ENCODE data around the gene OR8B8. TPM values are rescaled to one million over a fixed set of nuclear protein-coding genes. Genes with fewer than 3 reads are reported as not detected.

OR8B8 gene
- total and polyA plus RNA-seq, 2 of the 4 experiments (the other 2 are of a cell fraction): not detected

DNA sequence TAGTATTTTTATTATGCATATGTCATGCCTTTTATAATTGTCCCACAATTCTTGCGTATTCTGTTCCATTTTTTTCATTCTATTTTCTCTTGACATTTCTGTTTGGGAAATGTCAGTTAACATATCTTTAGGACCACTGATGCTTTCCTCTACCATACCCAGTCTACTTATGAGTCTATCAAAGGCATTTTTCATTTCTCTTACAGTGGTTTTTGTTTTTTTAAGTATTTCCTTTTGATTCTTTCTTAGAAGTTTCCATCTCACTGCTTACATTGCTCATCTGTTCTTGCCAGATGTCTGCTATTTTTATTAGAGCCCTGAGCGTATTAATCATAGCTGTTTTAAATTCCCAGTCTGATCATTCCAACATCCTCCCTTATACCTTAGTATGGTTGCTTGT, 29.3 kb upstream of the OR8B8 start:
- no peak overlapping the region for H2AK5ac ChIP-seq (ENCODE audit: low read depth, low read length)
- no peak overlapping the region for H3K56ac ChIP-seq (ENCODE audit: extremely low read depth, insufficient read depth, low read length)
- H3K4me3 ChIP-seq (ENCODE audit: insufficient read depth, low read depth, low read length): no peak overlapping the region
- no peak overlapping the region for H3K23ac ChIP-seq (ENCODE audit: low read depth, low read length)
- no peak overlapping the region for H3K4me2 ChIP-seq (ENCODE audit: low read depth, low read length)
- in situ Hi-C loops (cut with MboI; ENCODE audit: low sequenced_read_pairs) (no loop called here), dilution Hi-C loops (cut with HindIII; ENCODE audit: low sequenced_read_pairs, unreplicated experiment) (no loop called here), intact Hi-C loops (cut with micrococcal nuclease) (no loop called here)
- no peak overlapping the region for H4K8ac ChIP-seq (ENCODE audit: low read depth in 2 of 2, low read length in 2 of 2)
- no peak for TF ChIP-seq MAZ (IDR thresholded peaks at IDR 0.05; ENCODE audit: borderline replicate concordance, low read depth, low read length)
- no peak for TF ChIP-seq POLR2A (IDR thresholded peaks at IDR 0.05; ENCODE audit: low read depth, low read length)
- TF ChIP-seq CEBPB (IDR thresholded peaks at IDR 0.05; ENCODE audit: low read depth, low read length): no peak
- TF ChIP-seq MXI1 (IDR thresholded peaks at IDR 0.05; ENCODE audit: borderline replicate concordance, low read depth, low read length): no peak
- TF ChIP-seq BHLHE40 (IDR thresholded peaks at IDR 0.05; ENCODE audit: low read depth, low read length): no peak
- TF ChIP-seq FOS (IDR thresholded peaks at IDR 0.05; ENCODE audit: low read depth, low read length): no peak
- TF ChIP-seq RCOR1 (IDR thresholded peaks at IDR 0.05; ENCODE audit: insufficient replicate concordance, low read length): no peak
- TF ChIP-seq NFE2L2 (IDR thresholded peaks at IDR 0.05; ENCODE audit: low read depth, low read length): no peak
- no peak for TF ChIP-seq MAFK (IDR thresholded peaks at IDR 0.05; ENCODE audit: low read depth, low read length)
- TF ChIP-seq, protein P1, sequence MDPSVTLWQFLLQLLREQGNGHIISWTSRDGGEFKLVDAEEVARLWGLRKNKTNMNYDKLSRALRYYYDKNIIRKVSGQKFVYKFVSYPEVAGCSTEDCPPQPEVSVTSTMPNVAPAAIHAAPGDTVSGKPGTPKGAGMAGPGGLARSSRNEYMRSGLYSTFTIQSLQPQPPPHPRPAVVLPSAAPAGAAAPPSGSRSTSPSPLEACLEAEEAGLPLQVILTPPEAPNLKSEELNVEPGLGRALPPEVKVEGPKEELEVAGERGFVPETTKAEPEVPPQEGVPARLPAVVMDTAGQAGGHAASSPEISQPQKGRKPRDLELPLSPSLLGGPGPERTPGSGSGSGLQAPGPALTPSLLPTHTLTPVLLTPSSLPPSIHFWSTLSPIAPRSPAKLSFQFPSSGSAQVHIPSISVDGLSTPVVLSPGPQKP (IDR thresholded peaks at IDR 0.05; ENCODE audit: borderline replicate concordance, low read depth, low read length): no peak
- TF ChIP-seq, protein P2, sequence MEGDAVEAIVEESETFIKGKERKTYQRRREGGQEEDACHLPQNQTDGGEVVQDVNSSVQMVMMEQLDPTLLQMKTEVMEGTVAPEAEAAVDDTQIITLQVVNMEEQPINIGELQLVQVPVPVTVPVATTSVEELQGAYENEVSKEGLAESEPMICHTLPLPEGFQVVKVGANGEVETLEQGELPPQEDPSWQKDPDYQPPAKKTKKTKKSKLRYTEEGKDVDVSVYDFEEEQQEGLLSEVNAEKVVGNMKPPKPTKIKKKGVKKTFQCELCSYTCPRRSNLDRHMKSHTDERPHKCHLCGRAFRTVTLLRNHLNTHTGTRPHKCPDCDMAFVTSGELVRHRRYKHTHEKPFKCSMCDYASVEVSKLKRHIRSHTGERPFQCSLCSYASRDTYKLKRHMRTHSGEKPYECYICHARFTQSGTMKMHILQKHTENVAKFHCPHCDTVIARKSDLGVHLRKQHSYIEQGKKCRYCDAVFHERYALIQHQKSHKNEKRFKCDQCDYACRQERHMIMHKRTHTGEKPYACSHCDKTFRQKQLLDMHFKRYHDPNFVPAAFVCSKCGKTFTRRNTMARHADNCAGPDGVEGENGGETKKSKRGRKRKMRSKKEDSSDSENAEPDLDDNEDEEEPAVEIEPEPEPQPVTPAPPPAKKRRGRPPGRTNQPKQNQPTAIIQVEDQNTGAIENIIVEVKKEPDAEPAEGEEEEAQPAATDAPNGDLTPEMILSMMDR (conservative IDR thresholded peaks at IDR 0.05; ENCODE audit: low read depth, low read length): no peak
- TF ChIP-seq, protein P3, sequence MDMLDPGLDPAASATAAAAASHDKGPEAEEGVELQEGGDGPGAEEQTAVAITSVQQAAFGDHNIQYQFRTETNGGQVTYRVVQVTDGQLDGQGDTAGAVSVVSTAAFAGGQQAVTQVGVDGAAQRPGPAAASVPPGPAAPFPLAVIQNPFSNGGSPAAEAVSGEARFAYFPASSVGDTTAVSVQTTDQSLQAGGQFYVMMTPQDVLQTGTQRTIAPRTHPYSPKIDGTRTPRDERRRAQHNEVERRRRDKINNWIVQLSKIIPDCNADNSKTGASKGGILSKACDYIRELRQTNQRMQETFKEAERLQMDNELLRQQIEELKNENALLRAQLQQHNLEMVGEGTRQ (IDR thresholded peaks at IDR 0.05; ENCODE audit: low read depth, low read length): no peak
- TF ChIP-seq RAD21 (IDR thresholded peaks at IDR 0.05; ENCODE audit: low read length): no peak
- no peak for TF ChIP-seq RFX5 (IDR thresholded peaks at IDR 0.05; ENCODE audit: low read depth, low read length)
- TF ChIP-seq CHD1 (IDR thresholded peaks at IDR 0.05; ENCODE audit: low read depth, low read length): no peak
- no peak for TF ChIP-seq SMC3 (IDR thresholded peaks at IDR 0.05; ENCODE audit: low read depth, low read length)
- H3K9me1 ChIP-seq (ENCODE audit: insufficient read depth, low read length): no peaks in the 10 kb centered on the region
- no peak overlapping the region for H3K27ac ChIP-seq (ENCODE audit: insufficient read depth, low read length)
- H3K14ac ChIP-seq (replicated peaks; ENCODE audit: low read depth, low read length): no peak overlapping the region
- DNase-seq (no peak), ATAC-seq (ENCODE audit: low read depth) (no peak)
- H2AFZ ChIP-seq (replicated peaks; ENCODE audit: low read length, poor library complexity): no peak overlapping the region
- no peaks in the 10 kb centered on the region for H4K20me1 ChIP-seq (ENCODE audit: insufficient read depth, low read length)
- peaks cover 10% of the 10 kb centered on the region for H3K27me3 ChIP-seq (ENCODE audit: control insufficient read depth, insufficient read depth, low read length)
- no peaks in the 10 kb centered on the region for H3K36me3 ChIP-seq (ENCODE audit: control insufficient read depth, insufficient read depth, low read length)
- H4K91ac ChIP-seq (ENCODE audit: insufficient read depth, low read depth, low read length): no peak overlapping the region
- H4K5ac ChIP-seq (ENCODE audit: low read depth, low read length): no peak overlapping the region
- no peak overlapping the region for H2BK20ac ChIP-seq (ENCODE audit: low read depth, low read length)
- WGBS, 2 experiments (ENCODE audit: extremely low coverage in 2 of 2, insufficient read length in 1 of 2): no CpG with 5 or more reads among the region's 2 CpGs
- H3K79me1 ChIP-seq (ENCODE audit: low read depth in 1 of 2, low read length in 2 of 2): no peaks in the 10 kb centered on the region
- H2AK9ac ChIP-seq (replicated peaks; ENCODE audit: low read depth, low read length, poor library complexity): no peak overlapping the region
- H3K4ac ChIP-seq (ENCODE audit: low read depth, low read length): no peak overlapping the region
- H3K18ac ChIP-seq (ENCODE audit: low read depth, low read length): no peak overlapping the region
- POLR2A ChIA-PET (ENCODE audit: unreplicated experiment): no interaction called here
- no peaks in the 10 kb centered on the region for H3K4me1 ChIP-seq (ENCODE audit: control insufficient read depth, insufficient read depth, low read length)
- H2BK120ac ChIP-seq (ENCODE audit: low read depth, low read length): no peak overlapping the region
- no TSS peak for BruUV-seq (replicated peaks)
- H3K9ac ChIP-seq (ENCODE audit: low read depth, low read length): no peak overlapping the region
- no peaks in the 10 kb centered on the region for H3K9me3 ChIP-seq (ENCODE audit: control insufficient read depth, insufficient read depth, low read length)
- CTCF ChIA-PET: no interaction called here
- no peak overlapping the region for H2BK5ac ChIP-seq (ENCODE audit: low read depth, low read length, poor library complexity, severe bottlenecking)
- H2BK15ac ChIP-seq (ENCODE audit: low read depth, low read length): no peak overlapping the region
